Measurements from ENCODE around the gene COL26A1.

Gene COL26A1

GRCh38 chr7:101368422-101369165 is 5.9 kb downstream of the COL26A1 start:
- no peak overlapping the region for H3K4me3 ChIP-seq (ENCODE audit: low read depth, low read length)

GRCh38 chr7:101370836-101371235 is 8.2 kb downstream of the COL26A1 start:
- H3K4me3 ChIP-seq (ENCODE audit: low read depth, low read length) = no peak overlapping the region

DNA sequence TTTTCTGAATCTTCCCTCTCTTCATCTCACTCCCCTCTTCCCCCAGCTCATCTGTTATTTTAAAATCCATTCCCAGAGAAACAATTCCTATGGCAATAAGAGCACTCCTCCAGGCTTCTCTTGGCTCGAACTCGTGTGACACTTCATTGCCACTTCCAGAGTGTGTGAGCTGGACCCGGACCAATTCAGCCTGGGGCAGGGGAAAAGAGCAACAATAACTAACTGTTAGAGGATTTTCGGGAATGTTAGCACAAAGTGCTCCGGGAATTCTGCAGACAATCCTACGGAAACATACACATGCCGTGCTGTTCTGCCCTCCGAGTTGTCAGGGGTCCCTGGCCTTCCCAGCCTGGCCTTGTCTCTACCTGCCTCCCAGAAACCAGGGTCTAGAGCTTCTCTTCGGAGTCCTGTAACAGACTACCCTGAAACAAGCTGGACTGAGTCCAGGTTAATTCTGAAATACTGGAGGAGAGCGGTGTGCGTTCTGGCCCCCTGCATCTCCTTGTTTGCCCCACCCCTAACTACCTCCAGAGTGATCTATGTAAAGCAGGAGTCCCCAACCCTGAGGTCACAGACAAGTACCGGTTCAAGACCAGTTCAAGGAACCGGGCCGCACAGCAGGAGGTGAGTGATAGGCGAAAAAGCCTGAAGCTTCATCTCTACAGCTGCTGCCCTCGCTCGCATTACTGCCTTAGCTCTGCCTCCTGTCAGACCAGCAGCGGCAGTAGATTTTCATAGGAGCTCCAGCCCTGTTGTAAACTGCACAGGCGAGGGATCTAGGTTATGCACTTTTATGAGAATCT is 11.3 kb downstream of the COL26A1 start:
- no peak overlapping the region for H3K4me3 ChIP-seq (ENCODE audit: low read depth, low read length)

DNA sequence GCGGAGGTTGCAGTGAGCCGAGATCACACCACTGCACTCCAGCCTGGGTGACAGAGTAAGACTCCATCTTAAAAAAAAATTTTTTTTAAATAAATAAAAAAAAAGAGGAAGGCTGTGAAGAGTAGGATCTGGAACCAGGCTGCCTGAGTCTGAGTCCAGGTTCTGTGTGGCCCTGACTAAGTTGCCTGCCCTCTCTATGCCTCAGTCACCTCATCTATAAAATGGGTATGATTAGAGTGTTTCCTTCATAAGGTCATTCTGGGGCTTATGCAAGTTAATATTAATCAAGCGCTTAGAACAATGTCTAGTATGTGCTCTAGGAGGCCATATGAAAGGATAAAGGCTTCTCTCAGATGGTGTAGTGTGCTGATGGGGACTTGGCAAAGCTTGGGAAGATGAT is 12.3 kb downstream of the COL26A1 start:
- H3K4me3 ChIP-seq (ENCODE audit: low read depth, low read length) = no peak overlapping the region

DNA sequence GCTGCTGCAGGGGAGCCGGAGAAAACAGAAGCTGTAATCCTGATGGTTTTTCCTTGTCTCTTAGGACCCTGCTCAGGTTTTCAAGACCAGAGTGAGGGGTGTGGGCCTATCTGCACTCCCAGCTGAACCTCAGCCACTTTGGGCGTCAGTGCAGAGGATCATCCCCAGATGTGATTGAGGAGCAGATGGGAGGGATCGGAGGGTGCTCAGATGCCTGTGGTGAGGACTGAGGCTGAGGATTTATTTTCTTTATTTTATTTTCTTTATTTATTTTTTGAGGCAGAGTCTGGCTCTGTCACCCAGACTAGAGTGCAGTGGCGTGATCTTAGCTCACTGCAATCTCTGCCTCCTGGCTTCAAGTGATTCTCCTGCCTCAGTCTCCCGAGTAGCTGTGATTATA is 13.9 kb downstream of the COL26A1 start:
- H3K4me3 ChIP-seq (ENCODE audit: low read depth, low read length) = no peak overlapping the region

GRCh38 chr7:101377189-101377736 is 14.6 kb downstream of the COL26A1 start:
- H3K4me3 ChIP-seq (ENCODE audit: low read depth, low read length) = no peak overlapping the region

GRCh38 chr7:101378751-101379174 is 16.1 kb downstream of the COL26A1 start:
- no peak overlapping the region for H3K4me3 ChIP-seq (ENCODE audit: low read depth, low read length)

GRCh38 chr7:101379302-101379701 is 16.6 kb downstream of the COL26A1 start:
- H3K4me3 ChIP-seq (ENCODE audit: low read depth, low read length) = no peak overlapping the region

GRCh38 chr7:101381549-101382111 is 19.0 kb downstream of the COL26A1 start:
- no peak overlapping the region for H3K4me3 ChIP-seq (ENCODE audit: low read depth, low read length)

DNA sequence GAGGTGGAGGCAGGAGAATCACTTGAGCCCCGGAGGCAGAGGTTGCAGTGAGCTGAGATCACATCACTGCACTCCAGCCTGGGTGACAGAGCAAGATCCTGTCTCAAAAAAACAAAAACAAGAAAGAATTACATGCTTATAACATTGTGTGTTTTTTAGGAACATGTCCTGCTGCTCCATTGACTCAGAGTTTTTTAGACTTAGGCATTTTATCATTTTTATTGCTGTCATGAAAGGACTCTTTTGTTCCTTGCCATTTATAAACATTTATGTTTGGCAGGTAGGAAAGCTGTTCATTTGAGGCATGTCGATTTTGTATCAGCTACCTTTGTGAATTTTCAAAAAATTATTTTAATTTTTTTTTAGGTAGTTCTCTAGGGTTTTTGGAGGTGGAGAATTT is 20.3 kb downstream of the COL26A1 start:
- H3K4me3 ChIP-seq (ENCODE audit: low read depth, low read length) = no peak overlapping the region

DNA sequence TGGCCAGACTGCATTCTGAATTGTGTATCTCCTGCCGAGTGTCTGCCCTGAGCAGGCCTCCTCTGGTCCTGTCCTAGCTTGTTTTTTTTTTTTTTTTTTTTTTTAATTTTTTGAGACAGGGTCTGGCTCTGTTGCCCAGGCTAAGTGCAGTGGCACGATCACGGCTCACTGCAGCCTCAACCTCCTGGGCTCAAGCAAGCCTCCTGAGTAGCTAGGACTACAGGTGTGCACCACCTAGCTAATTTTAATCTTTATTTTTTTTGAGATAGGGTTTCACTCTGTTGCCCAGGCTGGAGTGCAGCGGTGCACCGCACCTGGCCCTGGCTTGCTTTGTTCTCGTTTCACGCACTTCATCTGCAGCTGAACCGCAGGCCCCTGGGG is 23.5 kb downstream of the COL26A1 start:
- no peak overlapping the region for H3K4me3 ChIP-seq (ENCODE audit: low read depth, low read length)

DNA sequence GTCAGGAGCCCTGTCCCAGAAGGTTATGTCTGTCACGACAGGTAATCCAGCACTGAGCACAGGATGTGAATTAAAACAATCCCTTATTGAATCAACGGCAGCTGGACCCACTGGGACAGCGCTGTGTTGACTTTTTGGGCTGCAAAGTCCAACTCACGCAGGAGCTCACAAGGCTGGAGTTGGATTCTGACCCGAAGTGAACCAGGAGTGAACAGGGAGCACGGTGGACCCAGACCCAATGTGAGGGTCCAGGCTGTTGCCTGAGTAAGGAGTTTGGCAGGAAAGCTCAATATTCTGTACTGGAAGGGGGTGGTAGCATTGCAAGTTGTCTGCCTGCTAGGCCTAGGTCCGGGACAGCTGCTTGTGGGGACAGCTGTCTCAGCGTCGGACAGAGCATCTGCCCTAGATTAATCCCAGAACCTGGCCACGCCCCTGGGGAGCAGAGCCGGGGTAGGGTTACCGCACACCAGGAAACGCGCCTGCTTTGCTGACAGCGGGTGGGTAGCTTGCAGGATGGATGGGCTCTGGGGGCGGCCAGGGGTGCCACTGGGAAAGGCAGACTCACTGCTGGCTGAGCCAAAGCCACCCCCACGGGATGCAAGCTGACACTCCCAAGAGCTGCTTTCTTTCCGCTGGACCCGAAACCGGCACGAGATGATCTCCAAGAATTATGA is 24.0 kb downstream of the COL26A1 start:
- H3K4me3 ChIP-seq (ENCODE audit: low read depth, low read length) = no peak overlapping the region

DNA sequence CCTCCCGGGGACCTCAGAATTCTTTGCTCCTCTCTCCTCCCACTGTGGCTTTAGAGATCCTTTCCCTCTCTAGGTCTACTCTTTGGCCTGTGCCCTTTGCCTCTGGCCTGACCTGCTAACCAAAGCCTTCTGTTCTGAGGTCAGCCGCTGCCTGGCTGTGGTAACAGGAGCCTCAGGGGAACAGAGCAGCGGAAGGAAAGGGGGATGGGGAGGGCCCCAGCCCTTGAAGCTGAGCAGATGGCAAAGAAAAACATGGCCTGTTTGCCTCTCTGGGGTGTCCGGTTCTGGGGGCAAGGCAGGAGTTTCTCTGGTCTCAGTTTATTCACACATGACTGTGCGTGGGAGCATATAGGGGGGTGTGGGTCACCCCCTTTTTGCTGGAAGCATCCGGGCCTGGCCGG is 28.2 kb downstream of the COL26A1 start:
- H3K4me3 ChIP-seq (ENCODE audit: low read depth, low read length) = no peak overlapping the region

DNA sequence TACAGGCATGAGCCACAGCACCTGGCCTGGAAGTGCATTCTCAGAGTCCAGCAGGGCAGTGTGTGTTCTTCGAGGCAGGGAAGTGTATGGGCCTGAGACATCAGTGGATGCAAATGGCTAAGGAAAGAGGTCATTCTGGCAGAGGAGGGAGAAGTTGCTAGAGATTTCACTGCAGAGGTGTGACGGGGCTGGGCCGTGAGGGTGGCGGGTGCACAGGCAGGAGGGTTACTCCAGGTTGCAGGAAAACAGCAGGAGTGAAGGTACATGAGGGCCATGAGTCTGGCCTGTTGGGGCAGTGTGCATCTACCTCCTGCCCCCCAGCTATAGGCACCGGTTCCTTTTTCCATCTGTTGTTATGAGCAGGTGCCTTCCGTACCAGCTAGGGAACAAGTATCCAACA is 29.3 kb downstream of the COL26A1 start:
- H3K4me3 ChIP-seq (ENCODE audit: low read depth, low read length) = no peak overlapping the region

GRCh38 chr7:101393865-101394264 is 31.2 kb downstream of the COL26A1 start:
- no peak overlapping the region for H3K4me3 ChIP-seq (ENCODE audit: low read depth, low read length)

DNA sequence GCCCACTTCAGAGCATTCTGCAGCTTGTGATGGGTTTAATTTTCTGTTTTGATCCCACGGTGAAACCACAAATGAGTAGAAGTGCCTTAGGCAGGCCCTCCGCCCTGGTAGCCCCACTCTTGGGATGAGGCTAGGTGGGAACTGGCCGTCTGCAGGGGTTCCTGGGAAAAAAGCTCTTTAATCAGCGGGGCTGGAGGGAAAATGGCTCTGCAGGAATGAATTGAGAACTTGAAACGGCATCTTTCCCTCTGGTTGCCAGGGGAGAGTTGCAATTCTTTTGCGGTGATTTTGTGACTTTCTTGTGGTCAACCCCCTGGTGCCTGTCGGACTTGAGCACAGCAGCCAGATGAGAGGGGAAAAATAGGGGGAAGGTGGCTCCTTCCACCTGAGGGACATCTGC is 32.7 kb downstream of the COL26A1 start:
- no peak overlapping the region for H3K4me3 ChIP-seq (ENCODE audit: low read depth, low read length)

DNA sequence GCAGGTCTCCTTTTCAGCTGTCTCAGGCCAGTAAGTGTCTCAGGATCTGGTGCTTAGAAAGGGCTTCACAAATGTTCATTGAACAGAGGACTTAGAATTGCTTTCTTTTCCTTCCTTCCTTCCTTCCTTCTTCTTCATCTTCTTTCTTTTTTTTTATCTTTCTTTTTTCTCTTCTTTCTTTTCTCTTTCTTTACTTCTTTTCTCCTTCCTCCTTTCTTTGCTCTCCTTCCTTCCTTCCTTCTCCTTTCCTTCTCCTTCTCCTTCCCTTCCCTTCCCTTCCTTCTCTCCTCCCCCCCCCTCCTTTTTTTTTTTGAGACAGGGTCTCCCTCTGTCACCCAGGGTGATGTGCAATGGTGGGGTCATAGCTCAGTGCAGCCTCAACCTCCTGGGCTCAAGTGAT is 34.6 kb downstream of the COL26A1 start:
- no peak overlapping the region for H3K4me3 ChIP-seq (ENCODE audit: low read depth, low read length)

- no peak overlapping the region for H3K4me3 ChIP-seq (ENCODE audit: low read depth, low read length)
Measured at GRCh38 chr7:101397770-101398324, 35.2 kb downstream of the COL26A1 start.

DNA sequence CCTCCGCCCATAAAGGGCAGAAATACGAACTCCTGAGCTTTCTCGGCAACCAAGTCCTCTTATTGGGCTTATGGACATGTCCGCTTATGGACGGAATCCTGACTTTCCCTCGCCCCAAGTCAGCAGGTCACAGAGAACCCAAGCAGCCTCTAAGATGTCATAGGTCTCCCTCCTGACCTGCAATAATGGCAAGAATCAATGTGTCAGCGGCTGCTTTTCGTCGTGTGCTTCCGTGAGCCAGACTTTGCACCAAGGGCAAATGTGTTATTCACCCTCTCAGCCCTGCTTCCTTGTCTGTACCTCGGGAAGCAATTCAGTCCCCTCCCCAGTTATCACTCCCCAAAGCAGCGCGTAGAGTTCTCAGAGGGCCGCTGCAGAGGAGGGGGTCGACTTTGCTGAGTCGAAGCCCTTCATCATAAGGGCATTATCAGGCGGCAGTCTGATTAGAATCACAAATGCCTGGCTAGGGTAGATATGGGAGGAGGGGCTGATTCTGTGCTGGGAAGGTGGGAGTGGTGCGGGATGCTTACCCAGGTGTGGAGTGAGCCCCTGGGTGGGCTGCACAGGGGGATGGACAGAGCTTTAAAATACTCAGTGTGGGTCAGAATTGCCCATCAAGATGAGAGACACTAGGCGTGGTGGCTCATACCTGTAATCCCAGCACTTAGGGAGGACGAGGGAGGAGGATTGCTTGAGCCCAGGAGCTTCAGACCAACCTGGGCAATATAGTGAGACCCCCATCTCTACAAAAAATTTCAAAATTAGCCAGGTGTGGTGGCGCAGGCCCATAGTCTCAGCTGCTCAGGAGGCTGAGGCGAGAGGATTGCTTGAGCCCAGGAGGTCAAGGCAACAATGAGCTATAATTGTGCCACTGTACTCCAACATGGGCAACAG is 36.0 kb downstream of the COL26A1 start:
- H3K4me3 ChIP-seq (ENCODE audit: low read depth, low read length) = no peak overlapping the region

DNA sequence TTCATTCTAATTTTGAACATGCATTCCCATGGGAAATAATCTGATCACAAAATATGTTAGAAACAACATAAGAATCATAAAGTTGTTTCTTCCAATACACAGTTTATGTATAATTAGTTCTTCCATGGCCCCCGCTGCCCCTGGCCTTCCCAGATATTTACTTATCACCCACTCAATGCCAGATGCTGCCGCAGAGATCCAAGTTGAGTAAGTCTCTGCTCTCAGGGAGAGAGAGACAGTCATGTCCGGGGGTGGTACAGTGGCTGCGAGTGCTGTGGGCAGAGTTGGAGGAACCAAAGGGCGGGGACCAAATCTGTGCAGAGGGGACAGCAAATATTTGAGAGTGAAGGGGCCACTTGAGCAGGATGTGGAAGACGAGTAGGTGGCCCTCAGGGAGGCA is 37.1 kb downstream of the COL26A1 start:
- no peak overlapping the region for H3K4me3 ChIP-seq (ENCODE audit: low read depth, low read length)
